ENCODE results near the gene LEFTY1.
"Not testable (repeated sequence)": the region's sequence is repeated elsewhere in the genome, so short reads cannot be mapped to it uniquely, and the experiment has no call there.

The LEFTY1 gene, protein sequence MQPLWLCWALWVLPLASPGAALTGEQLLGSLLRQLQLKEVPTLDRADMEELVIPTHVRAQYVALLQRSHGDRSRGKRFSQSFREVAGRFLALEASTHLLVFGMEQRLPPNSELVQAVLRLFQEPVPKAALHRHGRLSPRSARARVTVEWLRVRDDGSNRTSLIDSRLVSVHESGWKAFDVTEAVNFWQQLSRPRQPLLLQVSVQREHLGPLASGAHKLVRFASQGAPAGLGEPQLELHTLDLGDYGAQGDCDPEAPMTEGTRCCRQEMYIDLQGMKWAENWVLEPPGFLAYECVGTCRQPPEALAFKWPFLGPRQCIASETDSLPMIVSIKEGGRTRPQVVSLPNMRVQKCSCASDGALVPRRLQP

DNA sequence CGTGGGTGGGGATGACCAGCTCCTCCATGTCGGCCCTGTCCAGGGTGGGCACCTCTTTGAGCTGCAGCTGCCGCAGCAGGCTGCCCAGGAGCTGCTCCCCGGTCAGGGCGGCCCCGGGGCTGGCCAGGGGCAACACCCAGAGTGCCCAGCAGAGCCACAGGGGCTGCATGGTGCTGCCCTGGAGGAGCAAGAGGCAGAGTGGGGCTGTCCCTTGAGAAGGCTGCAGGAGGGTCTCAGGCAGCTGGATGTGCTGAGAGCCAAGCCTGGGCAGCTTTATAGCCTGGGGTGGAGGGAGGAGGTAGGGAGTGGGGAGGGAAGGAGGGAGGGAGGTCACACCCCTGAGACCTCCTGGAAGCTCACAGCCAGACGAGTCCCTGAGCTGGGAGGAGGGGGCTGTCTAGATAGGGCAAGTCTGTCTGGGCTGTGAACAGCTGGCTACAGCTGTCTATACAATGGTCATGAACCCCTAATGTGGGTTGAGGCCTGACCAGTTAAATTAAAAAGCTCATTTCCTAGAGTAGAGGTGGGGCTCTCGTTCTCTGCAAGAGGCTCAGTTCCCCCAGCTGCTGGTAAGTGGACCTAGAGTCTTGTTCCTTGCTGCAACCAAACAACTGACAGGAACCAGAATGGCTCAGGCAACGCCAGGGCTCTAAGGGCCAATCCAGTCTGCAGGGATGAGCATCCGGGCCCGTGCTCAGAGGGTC is at the start of gene LEFTY1:
Gene LEFTY1, minus strand, starts transcription at position 249 of the 704 bp plus-strand sequence. Its CDS starts 80 bp downstream, at position 169.
- no peak for DNase-seq

DNA sequence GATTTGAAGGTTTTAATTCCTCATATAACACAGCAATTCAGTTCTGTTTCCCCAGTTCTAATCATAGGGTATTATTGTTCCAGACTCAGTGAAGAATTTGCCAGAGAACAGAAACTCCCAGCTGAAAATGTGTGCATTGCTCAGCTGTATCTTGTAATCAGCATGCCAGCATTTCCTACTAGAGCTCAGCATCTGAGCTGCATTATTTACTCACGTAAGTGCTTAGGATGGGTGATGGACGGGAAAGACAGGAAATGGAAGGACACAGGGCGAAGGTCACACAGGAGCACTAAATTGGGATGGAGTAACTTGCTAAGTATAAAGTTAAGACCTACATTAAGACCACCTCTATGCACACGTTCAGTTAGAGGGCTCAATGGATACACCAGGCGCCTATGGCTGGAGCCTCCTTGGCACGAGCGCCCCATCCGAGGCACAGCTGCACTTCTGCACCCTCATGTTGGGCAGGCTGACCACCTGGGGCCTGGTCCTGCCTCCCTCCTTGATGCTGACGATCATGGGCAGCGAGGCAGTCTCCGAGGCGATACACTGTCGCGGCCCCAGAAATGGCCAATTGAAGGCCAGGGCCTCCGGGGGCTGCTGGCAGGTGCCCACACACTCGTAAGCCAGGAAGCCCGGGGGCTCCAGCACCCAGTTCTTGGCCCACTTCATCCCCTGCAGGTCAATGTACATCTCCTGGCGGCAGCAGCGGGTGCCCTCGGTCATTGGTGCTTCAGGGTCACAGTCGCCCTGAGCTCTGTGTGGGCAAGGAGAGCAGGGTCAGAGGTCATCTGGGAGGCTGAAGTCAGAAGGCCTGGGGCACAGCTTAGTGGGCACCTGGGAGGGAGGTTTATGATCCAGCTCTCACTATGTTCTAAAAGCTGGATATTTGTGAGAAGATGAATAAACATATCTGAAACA is 48.4 kb upstream of the LEFTY1 start:
- no peak for DNase-seq

DNA sequence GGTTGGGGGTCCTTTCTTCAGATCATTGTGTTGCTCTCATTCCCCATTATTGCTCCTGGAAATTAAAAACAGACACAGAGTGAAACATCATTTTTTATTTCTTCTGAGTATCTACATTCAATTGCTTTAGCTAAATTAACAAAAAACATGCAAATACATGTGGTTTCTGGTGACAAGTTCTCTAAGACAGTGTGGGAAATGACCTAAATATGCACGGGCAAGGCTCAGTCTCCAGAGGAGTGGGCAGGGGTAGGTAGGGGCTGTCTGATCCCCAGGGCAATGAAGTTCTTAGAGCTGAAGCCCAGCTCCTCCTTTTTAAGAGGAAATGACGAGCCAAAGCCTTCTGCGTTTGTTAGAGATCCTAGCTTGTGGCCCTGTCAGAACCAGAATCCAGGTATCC is 47.6 kb upstream of the LEFTY1 start:
- no peak for DNase-seq

DNA sequence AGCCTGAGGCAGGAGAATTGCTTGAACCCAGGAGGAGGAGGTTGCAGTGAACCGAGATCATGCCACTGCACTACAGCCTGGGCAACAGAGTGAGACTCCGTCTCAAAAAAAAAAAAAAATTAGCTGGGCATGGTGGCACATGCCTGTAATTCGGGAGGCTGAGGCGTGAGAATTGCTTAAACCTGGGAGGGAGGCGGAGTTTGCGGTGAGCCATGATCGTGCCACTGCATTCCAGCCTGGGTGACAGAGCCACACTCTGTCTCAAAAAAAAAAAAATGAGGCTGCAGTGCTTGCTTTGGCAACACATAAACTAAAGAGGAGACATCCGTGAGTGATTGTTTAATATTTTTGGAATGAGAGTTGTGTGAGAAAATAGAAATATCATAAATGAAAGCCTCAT is 47.1 kb upstream of the LEFTY1 start:
- not testable (repeated sequence) for DNase-seq

DNA sequence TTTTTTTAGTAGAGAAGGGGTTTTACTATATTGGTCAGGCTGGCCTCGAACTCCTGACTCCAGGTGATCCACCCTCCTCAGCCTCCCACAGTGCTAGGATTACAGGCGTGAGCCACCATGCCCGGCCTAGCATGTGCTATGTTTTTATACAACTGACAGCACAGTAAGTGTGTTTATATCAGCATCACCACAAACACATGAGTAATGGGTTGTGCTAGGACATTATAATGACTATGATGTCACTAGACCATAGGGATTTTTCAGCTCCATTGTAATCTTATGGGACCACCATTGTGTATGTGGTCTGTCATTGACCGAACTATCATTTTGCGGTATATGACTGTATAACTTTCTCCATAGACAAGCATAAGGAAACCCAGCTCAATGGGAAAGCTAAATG is 45.8 kb upstream of the LEFTY1 start:
- no peak for DNase-seq

DNA sequence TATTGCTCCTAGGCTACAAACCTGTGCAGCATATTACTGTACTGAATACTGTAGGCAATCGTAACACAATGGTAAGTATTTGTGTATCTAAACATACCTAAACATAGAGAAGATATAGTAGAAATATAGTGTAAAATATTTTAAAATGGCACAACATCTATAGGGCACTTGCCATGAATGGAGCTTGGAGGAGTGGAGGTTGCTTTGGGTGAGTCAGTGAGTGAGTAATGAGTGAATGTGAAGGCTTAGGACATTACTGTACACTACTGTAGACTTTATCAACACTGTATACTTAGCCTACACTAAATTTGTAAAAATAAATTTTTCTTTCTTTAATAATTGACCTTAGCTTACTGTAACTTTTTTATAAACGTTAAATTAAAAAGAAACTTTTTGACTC is 44.1 kb upstream of the LEFTY1 start:
- DNase-seq: no peak

DNA sequence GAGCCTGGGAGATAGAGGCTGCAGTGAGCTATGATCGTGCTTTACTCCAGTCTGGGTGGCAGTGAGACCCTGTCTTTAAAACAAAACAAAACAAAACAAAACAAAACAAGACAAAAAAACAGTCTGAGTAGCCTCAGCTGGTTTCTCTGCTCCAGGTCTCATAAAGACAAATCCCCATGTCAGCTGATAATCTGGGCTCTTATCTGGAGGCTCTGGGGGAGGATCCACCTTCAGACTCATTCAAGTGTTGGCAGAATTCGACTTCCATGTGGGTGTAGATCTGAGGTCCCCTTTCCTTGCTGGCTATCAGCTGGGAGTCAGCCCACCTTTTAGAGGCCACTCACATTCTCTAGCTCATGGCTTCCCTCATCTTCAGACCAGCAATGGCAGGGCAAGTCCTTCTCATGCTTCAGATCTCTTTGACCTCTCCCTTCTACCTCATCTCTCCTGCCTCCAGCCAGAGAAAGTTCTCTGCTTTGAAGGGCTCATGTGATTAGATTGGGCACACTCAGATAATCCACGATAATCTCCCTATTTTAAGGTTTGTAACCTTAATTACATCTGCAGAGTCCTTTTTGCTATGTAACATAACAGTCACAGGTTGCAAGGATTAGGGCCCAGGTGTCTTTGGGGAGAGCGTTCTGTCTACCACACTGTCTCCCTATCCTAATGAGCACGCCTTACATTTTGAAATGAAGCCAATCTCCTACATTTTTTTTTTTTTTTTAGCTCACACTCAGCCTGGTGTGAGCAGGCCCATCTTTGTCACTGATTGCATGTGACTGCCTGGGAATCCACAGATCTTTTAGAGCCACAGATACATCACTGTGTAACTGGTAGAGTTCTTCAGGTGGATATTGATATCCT is 42.6 kb upstream of the LEFTY1 start:
- no peak for DNase-seq

DNA sequence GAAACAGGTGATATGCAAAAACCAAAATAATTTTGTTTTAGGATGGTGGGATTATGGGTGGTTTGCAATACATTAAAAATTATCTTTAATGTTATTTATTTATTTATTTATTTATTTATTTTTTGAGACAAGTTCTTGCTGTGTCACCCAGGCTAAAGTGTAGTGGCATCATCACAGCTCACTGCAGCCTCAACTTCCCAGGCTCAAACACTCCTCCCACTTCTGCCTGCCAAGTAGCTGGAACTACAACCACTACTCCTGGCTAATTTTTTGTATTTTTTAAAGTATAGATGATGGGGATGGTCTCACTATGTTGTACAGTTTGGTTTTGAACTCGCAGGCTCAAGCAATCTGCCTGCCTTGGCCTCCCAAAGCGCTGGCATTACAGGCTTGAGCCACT is 41.6 kb upstream of the LEFTY1 start:
- no peak for DNase-seq

DNA sequence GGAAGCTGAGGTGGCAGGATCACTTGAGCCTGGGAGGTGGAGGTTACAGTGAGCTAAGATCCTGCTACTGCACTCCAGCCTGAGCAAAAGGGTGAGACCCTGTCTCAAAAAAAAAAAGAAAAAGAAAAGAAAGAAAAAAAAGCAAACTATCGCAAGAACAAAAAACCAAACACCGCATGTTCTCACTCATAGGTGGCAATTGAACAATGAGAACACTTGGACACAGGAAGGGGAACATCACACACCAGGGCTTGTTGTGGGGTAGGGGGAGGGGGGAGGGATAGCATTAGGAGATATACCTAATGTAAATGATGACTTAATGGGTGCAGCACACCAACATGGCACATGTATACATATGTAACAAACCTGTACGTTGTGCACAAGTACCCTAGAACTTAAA is 40.5 kb upstream of the LEFTY1 start:
- not testable (repeated sequence) for DNase-seq

DNA sequence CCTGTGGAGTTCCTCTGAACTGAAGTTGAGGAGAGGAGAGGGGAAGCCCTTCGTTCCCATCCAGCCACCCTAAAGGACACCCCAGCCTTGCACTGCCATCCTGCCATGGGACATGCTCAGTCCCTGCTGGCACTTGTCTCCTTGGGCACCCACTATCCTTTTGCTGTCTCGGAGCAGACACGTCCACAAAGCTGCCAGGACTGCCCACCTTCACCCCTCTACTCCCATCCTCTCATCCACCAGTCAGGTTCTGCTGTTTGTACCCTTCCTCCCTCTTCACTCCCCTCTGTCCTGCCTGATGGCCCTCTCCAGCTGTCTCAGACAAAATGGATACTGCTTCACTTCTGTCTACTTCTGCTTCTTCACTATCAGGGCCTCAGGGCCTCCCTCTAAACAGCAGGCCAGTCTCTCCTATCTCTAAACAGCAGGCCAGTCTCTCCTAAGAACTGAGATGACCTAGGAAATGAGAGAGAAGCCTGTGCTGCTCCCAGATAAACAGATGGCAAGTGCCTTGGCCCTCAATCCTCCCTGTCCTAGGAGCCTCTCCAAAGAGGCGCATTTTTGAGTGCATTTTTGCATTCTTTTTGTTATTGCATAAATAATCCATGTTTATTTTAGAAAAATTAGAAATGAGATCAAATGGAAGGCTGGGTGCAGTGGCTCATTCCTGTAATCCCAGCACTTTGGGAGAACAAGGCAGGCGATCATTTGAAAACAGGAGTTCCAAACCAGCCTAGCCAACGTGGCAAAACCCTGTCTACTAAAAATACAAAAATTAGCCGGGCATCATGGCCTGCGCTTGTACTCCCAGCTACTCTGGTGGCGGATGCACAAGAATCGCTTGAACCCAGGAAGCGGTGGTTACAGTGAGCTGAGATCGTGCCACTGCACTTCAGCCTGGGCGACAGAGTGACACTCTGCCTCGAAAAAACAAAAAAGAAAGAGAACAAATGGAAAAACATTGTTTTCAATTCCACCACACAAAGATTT is 39.5 kb upstream of the LEFTY1 start:
- peak; percentile 35 for DNase-seq

DNA sequence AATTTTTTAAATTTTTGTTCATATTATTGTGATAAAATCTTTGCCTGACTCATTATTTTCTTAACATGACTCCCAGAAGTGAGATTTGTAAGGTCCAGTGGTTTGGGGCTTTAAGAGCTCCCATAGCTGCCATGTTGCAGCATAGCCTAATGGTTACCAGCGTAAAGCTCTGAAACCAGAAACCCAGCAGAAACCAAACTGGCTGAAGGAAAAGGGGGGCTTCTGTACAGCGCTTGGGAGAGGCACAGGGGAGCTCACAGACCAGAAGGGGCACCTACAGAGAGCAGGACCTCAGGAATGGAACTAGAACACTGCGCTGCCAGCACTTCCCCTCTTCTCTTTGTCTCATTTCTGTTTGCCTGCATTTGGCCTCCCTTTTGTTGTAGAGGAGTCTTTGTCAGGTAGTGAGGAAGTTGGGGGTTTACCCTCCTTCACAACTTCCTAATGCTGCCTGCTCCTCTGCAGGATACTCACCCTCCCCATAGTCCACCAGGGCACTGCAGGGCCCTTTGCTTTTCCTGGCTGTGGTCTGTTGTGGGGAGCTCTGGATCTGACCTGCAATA is 37.7 kb upstream of the LEFTY1 start:
- DNase-seq: no peak

DNA sequence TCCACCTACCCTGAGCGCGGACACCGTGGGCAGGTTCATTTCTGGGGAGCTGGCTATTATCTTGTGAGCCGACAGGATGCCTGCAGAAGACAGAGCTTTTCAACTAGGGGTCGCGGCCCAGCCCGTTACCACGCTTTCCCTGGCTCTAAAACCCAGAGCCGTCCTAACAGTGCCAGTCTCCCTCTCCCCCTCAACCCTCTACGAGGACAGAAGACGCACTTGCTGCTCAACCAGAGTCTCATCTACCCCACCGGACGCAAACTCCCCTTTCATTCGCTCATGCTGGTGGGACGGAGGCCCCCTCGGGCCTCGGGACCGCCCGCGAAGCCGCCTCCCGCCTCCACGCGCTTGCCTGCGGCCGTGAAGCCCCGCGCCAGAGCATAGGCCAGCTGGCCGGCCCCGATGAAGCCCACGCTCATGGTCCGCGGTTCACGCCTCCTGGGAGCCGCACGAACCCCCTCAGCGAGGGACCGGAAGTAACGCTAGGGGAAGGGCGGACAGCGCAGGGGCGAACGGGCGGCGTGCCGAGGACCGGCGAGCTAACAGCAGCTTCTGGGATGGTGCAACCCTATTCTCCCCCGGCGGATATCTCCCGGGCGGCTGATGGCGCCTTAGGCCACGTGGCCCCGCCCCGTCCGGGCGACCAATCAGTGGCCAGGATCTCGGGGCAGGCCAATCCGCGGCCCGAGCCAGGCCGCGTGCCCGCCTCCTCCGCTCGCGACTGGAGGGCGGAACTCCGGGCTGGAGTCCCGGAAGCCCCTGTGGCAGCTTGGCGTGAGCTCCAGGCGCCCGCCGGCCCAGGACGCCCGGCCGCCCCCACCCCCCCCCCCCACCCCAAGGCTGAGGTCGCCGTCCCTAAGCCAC is 35.0 kb upstream of the LEFTY1 start, which contains the start of gene PYCR2:
Gene PYCR2, minus strand, starts transcription at position 559 of the 864 bp plus-strand sequence. Its CDS starts 140 bp downstream, at position 419.
- DNase-seq: peak; percentile 96

DNA sequence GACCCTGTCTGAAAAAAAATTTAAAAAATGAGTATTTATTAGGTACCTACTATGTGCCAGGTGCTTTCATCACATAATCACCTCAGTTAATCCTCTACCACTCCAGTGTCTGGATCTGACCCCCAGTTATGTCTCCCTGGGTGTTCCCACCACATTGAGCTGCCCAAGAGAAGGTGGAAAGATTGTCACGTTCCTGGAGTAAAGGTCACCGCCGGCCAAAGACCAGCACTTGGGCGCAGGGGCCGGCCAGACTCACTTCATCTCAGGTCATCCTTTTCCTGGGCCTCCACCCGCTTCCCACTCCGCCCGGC is 34.4 kb upstream of the LEFTY1 start:
- DNase-seq: no peak

DNA sequence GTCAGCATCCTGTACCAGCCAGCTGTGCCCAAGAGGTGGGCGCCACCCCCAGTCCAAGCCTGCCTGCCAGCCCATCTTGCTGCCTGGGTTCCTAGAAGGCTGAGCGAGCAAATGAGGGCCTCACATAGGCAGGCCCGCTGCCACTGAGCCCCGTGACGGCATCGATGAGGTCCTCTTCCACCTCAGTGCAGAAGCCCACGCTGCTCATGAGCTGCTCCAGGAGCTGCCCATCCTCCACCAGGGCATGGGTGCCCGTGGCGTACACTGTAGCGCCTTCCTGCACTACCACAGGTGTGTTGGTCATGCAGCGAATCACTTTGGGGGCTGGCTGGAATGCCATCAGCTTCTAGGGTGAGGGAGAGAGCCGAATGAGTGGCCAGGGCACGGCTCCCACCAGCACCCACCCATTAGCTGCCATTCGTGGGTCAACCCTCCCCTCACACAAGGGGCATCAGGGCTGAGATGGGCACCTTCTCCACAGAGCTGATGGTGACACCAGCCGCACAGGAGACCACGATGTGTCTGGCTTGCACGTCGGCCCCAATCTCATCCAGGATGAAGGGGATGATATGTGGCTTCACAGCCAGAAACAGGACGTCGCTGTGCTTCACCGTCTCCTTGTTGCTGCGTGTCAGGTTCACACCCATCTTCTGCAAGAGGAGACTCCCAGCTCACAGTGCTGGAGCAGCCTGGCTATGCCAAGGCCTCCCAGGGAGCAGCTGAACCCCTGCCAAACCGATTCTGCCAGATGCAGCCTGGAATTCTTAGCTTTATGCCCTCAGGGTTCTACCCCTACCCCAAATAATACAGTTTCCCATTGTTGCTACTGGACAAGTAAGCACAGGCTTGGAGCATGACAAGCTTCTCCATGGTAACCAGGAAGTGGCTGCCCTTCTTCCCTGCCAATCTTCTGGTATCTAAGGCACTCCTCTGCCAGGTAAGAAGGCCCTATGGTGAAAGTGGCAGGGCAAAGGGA is 33.1 kb upstream of the LEFTY1 start:
- DNase-seq: no peak

DNA sequence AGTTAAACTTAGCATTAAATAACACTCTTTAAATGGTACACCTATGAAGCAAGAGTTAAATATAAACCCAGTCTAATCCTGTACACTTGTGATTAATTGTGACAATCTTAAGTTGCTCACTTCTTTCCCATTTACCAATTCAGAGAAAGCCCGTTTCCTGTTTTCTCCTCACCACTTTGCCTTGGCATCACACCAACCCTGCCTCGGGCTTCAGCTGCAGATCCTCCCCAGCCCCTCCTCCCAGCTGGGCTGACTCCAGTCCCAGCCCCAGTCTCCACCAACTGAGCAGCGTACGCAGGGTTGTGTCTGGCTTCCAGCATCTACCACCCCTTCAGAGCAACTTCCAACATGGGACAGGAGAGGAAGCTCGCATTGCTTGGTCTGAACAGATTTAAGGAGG is 31.0 kb upstream of the LEFTY1 start:
- no peak for DNase-seq

DNA sequence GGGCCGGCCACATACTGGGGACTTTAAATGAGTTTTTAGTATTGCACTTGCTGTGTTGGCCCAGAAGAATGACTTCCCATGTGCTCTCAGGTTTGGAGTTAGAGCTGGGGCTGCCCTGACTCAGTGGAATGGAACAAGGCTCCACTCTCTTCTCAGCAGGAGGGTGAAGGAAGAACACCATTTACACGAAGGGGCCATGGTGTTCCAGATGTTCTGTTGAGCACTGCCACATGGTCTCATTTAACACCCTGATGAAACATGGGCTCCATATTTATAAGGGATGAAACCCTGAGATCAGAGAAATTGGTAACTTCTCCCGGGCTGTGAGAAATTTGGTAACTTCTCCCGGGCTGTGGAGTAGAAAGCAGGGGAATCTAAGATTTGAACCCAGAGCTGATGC is 29.3 kb upstream of the LEFTY1 start:
- no peak for DNase-seq

DNA sequence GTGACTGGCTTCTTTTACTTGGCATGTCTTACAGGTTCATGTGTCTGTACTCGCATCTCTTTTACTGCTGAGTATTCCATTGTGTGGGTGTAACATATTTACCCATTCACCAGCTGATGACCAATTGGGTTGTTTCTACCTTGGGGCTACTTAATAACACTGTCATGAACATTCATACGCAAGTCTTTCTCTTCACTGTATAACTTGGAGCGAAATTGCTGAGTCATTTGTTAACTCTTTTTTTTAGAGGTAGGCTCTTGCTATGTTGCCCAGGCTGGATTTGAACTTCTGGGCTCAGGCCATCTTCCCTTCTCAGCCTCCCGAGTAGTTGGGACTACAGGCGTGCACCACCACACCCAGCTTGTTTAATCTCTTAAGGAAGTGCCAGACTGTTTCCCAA is 28.6 kb upstream of the LEFTY1 start:
- DNase-seq: no peak

DNA sequence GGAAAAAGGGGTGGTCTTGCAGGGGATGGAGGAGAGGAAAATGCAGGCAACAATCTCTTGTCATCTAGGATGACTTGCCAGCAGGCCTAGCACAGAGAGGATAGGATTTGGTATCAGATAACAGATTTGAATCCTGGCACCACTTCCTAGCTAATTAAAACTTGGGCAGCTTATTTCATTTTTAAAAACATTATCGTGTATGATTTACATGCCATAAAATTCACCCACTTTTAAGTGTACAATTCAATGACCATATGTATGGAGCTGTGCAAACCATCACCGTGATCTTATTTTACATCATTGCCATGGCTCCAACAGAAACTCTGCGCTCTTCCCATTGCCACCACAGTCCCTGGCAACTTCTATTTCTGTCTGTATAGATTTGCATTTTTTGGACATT is 28.2 kb upstream of the LEFTY1 start:
- no peak for DNase-seq
